OCI-LY7 (cell line): Measurements from ENCODE around the gene LPCAT1.

ENCODE experiments used
- EZH2phosphoT487 ChIP-seq: fragments of 200-600 bp; sonication (generic); IDR thresholded peaks from 2 replicates; pipeline ENCODE4 v1.6.1; 2018; ENCODE audit warnings: low read depth, borderline replicate concordance, mild to moderate bottlenecking, mixed run types, antibody characterized with exemption, low read length, moderate library complexity, mixed read lengths
- TF ChIP-seq, protein P1 (sequence below): fragments of 200-600 bp; sonication (generic); conservative IDR thresholded peaks from 2 replicates; pipeline ENCODE4 v1.5.1; 2014; ENCODE audit warnings: mild to moderate bottlenecking, antibody characterized with exemption, low read length, moderate library complexity, mixed read lengths

GRCh38 chr5:1487079-1487764, 36.5 kb downstream of the LPCAT1 start:
- TF ChIP-seq, protein P1, sequence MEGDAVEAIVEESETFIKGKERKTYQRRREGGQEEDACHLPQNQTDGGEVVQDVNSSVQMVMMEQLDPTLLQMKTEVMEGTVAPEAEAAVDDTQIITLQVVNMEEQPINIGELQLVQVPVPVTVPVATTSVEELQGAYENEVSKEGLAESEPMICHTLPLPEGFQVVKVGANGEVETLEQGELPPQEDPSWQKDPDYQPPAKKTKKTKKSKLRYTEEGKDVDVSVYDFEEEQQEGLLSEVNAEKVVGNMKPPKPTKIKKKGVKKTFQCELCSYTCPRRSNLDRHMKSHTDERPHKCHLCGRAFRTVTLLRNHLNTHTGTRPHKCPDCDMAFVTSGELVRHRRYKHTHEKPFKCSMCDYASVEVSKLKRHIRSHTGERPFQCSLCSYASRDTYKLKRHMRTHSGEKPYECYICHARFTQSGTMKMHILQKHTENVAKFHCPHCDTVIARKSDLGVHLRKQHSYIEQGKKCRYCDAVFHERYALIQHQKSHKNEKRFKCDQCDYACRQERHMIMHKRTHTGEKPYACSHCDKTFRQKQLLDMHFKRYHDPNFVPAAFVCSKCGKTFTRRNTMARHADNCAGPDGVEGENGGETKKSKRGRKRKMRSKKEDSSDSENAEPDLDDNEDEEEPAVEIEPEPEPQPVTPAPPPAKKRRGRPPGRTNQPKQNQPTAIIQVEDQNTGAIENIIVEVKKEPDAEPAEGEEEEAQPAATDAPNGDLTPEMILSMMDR = no peak
- TF ChIP-seq EZH2phosphoT487 = no peak
